NCI-H345 treated with DMSO at 0.1 percent for 48 hours (cell line): ENCODE results near the gene KASH5.
A peak's percentile ranks its signal among the peaks of the same experiment; 100 is the strongest.

Source experiments
- DNase-seq: peaks from one replicate; lab custom pipeline; 2025; ENCODE audit not compliant: unreplicated experiment; lab: John Stamatoyannopoulos, UW

KASH5 gene

GRCh38 chr19:49393881-49394280, 5.8 kb downstream of the KASH5 start:
- DNase-seq: no peak

DNA sequence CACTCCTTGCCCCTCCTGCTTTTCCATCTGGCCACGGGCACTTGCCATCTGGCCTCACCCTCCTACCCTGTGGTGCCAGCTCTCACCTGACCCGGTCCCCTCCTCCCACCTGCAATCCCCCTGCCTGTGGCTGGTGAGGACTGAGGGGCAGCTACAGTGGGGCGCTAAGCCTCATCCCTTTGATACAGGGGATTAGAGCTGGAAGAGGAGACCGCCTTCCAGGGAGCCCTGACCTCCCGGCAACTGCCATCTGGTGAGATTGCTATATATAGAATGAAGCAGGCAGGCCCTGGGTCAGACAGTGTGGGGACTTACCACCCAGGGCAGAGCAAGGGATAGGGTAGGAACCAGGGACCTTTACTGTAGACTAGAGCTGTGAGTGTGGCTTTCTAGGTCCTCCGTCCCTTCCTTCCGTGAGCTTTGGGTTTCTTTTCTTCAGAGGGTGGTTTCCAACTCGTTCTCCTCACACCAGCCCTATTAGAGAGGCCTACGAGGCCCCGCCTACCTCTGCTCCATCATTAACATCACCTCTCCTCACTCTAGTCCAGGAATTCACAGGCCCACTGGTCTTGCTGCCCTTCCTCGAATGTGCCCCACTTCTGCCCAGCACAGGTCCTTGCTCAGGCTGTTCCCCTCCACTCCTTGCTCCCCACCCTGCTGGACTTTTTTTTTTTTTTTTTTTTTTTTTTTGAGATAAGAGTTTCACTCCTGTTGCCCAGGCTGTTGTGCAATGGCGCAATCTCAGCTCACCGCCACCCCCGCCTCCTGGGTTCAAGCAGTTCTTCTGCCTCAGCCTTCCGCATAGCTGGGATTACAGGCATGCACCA, 7.7 kb downstream of the KASH5 start:
- no peak for DNase-seq

GRCh38 chr19:49396738-49397505, 8.9 kb downstream of the KASH5 start:
- no peak for DNase-seq

GRCh38 chr19:49398001-49398615, 10.1 kb downstream of the KASH5 start:
- no peak for DNase-seq

GRCh38 chr19:49398931-49399330, 10.9 kb downstream of the KASH5 start:
- no peak for DNase-seq

DNA sequence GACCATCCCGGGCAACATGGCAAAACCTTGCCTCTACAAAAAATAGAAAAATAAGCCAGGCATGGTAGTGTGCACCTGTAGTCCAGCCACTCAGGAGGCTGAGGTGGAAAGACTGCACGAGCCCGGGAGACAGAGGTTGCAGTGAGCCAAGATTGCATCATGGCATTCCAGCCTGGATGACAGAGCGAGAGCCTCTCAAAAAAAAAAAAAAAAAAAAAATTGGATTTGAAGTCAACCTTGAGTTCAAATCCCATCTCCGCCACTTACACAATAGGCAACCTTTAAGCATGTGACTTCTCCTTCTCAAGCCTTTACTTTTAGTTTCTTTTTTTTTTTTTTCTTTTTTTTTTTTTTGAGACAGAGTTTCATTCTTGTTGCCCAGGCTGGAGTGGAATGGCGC, 12.0 kb downstream of the KASH5 start:
- DNase-seq: no peak

DNA sequence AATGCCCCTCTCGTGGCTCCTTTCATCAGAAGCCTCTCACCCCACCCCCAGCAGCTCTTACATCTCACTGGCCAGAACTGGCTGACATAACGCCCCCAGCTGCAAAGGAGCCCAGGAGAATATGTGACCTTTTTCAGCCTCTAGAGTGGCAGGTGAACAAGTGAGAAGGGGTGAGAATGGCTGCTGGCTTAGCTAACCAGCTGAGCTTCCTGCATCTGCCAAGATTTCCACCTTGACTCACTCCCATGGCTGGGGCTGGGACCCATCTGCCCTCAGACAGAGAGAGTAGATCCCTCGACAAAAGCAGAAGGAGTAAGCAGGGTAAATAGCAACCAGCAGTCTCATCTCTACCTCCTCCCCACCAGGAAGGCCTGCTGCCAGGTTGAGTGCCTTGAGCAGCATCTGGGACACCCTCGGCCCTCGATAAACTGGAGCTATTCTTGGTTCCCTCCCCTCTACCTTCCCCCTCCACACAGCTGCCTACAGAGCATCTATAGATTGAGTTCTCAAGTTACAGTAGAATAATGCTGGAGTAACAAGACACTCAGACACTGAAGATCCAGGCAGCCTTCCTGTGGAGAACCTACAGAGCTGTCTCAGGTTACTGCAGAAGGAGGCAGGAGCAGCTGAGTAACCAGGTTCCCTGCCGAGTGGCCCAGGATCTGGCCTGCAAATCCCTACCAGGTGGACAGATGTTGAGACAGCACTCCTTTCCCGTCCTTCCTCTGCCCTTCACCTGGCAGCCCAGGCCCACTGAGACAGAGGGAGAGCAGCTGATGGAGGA, 15.5 kb downstream of the KASH5 start:
- DNase-seq: peak; percentile 61

GRCh38 chr19:49407079-49407478, 19.0 kb downstream of the KASH5 start:
- DNase-seq: no peak

GRCh38 chr19:49407482-49408015, 19.5 kb downstream of the KASH5 start:
- DNase-seq: no peak

DNA sequence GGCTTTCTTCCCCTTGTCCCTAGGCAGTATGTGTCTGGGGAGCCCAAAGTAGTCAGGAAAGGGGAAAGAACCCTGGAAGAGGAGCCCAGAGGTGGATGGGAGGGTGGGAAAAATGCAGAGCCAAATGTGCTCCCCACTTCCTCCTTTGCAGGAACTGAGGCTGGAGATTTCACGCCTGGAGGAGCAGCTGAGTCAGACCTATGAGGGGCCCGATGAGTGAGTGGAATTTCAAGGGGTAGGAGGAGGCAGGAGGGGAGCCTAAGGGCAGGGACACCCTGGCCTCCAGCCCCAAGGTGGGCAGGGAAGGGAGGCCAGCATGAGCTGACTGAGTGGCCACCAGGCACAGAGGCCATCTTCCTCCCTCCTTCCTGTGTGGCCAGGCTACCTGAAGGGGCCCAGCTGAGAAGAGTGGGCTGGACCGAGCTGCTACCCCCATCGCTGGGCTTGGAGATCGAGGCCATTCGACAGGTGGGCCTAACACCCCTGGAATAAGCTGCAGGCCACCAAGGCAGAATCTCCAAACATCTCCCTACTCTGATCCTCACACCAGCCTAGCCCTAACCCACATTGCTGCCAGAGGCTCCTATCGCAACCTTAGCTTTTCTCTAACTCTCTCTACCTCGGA, 20.9 kb downstream of the KASH5 start:
- DNase-seq: no peak

DNA sequence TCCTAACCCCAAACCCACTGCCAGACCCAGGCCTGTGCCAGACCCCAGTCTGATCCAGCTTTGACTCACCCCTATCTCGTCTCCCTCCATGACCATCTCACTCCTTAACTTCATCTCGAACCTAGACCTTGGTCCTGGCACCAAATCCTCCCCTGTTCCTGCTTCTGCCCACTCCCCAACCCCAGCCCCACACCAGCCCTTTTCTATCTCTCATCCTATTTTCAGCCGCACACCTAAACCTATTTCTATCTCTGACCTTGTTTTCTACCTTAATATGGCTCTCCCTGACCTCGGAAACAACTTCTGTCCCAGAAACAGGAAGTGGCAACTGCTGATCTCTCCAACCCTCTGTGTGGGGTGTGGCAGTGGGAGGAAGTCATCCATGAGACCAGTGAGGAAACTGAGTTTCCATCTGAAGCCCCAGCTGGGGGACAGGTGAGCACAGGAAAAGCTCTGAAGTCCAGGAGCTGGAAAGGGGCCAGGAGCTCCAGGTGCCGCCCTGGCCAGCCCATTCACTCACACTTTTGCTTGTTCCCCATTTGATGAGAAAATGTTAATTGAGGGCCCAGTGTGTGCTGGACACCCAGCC, 21.5 kb downstream of the KASH5 start:
- DNase-seq: no peak

GRCh38 chr19:49411681-49412326, 23.8 kb downstream of the KASH5 start:
- no peak for DNase-seq

- no peak for DNase-seq
Observed at GRCh38 chr19:49413348-49413747, 25.3 kb downstream of the KASH5 start.

GRCh38 chr19:49414256-49414655, 26.2 kb downstream of the KASH5 start:
- DNase-seq: no peak

GRCh38 chr19:49415102-49415809, 27.2 kb downstream of the KASH5 start:
- DNase-seq: no peak

- DNase-seq: no peak
Observed at GRCh38 chr19:49415810-49416200, 27.8 kb downstream of the KASH5 start.

DNA sequence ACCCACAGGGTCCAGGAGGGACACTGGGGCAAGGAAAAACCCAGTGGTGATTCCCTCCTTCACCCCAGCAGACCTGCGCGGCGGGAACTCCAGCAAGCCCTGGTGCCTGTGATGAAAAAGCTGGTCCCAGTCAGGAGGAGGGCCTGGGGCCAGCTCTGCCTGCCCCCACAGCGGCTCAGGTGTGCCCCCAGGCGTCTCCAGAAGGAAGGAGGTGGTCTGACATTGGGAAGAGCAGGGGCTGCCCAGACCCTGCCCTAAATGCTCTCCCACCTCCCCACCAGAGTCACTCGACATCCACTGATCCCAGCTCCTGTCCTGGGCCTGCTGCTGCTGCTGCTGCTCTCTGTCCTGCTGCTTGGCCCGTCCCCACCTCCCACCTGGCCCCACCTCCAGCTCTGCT, 29.0 kb downstream of the KASH5 start:
- no peak for DNase-seq

GRCh38 chr19:49418511-49418910, 30.5 kb downstream of the KASH5 start:
- DNase-seq: no peak

DNA sequence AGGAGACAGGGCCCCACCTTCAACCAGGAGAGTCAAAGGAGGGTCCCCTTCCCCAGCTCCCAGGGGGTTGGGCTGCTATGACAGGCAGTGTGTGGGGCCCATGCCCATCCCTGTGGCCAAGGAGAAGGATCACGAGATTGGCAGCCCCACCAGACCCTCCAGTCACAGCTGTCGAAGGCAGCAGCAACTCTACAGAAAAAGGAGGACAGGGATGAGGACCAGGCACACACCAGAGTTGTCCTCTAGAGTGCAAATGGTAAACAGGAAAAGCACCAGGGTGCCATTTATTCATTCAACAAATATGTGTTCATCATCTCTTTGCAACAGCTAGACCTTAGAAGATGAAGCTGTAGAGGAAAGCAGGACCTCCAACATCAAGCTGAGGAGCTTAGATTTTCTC, 31.1 kb downstream of the KASH5 start:
- DNase-seq: no peak
